ENCODE data around the gene STAG2.
"Not testable (repeated sequence)": the region's sequence is repeated elsewhere in the genome, so short reads cannot be mapped to it uniquely, and the experiment has no call there.

STAG2 gene

GRCh38 chrX:124035657-124036056, 74.2 kb downstream of the STAG2 start:
- no peak overlapping the region for H3K4me3 ChIP-seq (ENCODE audit: low read length in 2 of 2)
- no peak overlapping the region for H3K27ac ChIP-seq (ENCODE audit: low read length)
- no peaks in the 10 kb centered on the region for H3K9me3 ChIP-seq (ENCODE audit: control insufficient read depth in 2 of 2, low read length in 2 of 2)
- H3K27me3 ChIP-seq (ENCODE audit: control insufficient read depth in 1 of 2, insufficient read depth in 2 of 2, low read length in 2 of 2) = no peaks in the 10 kb centered on the region
- no peaks in the 10 kb centered on the region for H3K36me3 ChIP-seq (ENCODE audit: control insufficient read depth in 2 of 2, insufficient read depth in 2 of 2, low read length in 2 of 2)
- H3K4me1 ChIP-seq (ENCODE audit: control insufficient read depth, insufficient read depth, low read length) = no peaks in the 10 kb centered on the region
- no peak overlapping the region for H3K9ac ChIP-seq (ENCODE audit: low read length in 2 of 2)

- Histone ChIP-seq H3K27ac (ENCODE audit: low read length) (no peak overlapping the region), H3K4me3 (ENCODE audit: low read length in 2 of 2) (no peak overlapping the region), H3K4me1 (ENCODE audit: control insufficient read depth, insufficient read depth, low read length) (no peaks in the 10 kb centered on the region), H3K36me3 (ENCODE audit: control insufficient read depth in 2 of 2, insufficient read depth in 2 of 2, low read length in 2 of 2) (no peaks in the 10 kb centered on the region), H3K27me3 (ENCODE audit: control insufficient read depth in 1 of 2, insufficient read depth in 2 of 2, low read length in 2 of 2) (no peaks in the 10 kb centered on the region), H3K9ac (ENCODE audit: low read length in 2 of 2) (no peak overlapping the region), H3K9me3 (ENCODE audit: control insufficient read depth in 2 of 2, low read length in 2 of 2) (no peaks in the 10 kb centered on the region)
These were observed 80.5 kb downstream of the STAG2 start for GRCh38 chrX:124042042-124042441.

- H3K36me3 ChIP-seq (ENCODE audit: control insufficient read depth in 2 of 2, insufficient read depth in 2 of 2, low read length in 2 of 2) = peaks cover 0 to 5% of the 10 kb centered on the region in 2 donors
- no peak overlapping the region for H3K4me3 ChIP-seq (ENCODE audit: low read length in 2 of 2)
- no peak overlapping the region for H3K9ac ChIP-seq (ENCODE audit: low read length in 2 of 2)
- no peaks in the 10 kb centered on the region for H3K4me1 ChIP-seq (ENCODE audit: control insufficient read depth, insufficient read depth, low read length)
- no peaks in the 10 kb centered on the region for H3K9me3 ChIP-seq (ENCODE audit: control insufficient read depth in 2 of 2, low read length in 2 of 2)
- H3K27ac ChIP-seq (ENCODE audit: low read length) = no peak overlapping the region
- no peaks in the 10 kb centered on the region for H3K27me3 ChIP-seq (ENCODE audit: control insufficient read depth in 1 of 2, insufficient read depth in 2 of 2, low read length in 2 of 2)
These were observed 83.6 kb downstream of the STAG2 start for GRCh38 chrX:124045109-124045508.

GRCh38 chrX:124084417-124084816, 122.9 kb downstream of the STAG2 start:
- not testable (repeated sequence) for H3K27ac ChIP-seq (ENCODE audit: low read length); H3K4me1 ChIP-seq (ENCODE audit: control insufficient read depth, insufficient read depth, low read length); H3K9ac ChIP-seq (ENCODE audit: low read length in 2 of 2); H3K9me3 ChIP-seq (ENCODE audit: control insufficient read depth in 2 of 2, low read length in 2 of 2); H3K36me3 ChIP-seq (ENCODE audit: control insufficient read depth in 2 of 2, insufficient read depth in 2 of 2, low read length in 2 of 2); H3K4me3 ChIP-seq (ENCODE audit: low read length in 2 of 2); H3K27me3 ChIP-seq (ENCODE audit: control insufficient read depth in 1 of 2, insufficient read depth in 2 of 2, low read length in 2 of 2)

GRCh38 chrX:124085063-124085462, 123.6 kb downstream of the STAG2 start:
- Histone ChIP-seq H3K27me3 (ENCODE audit: control insufficient read depth in 1 of 2, insufficient read depth in 2 of 2, low read length in 2 of 2) (no peaks in the 10 kb centered on the region), H3K9ac (ENCODE audit: low read length in 2 of 2) (no peak overlapping the region), H3K4me1 (ENCODE audit: control insufficient read depth, insufficient read depth, low read length) (no peaks in the 10 kb centered on the region), H3K36me3 (ENCODE audit: control insufficient read depth in 2 of 2, insufficient read depth in 2 of 2, low read length in 2 of 2) (peaks cover 0 to 4% of the 10 kb centered on the region in 2 donors), H3K4me3 (ENCODE audit: low read length in 2 of 2) (no peak overlapping the region), H3K9me3 (ENCODE audit: control insufficient read depth in 2 of 2, low read length in 2 of 2) (no peaks in the 10 kb centered on the region), H3K27ac (ENCODE audit: low read length) (no peak overlapping the region)

- H3K27me3 ChIP-seq (ENCODE audit: control insufficient read depth in 1 of 2, insufficient read depth in 2 of 2, low read length in 2 of 2) = no peaks in the 10 kb centered on the region
- H3K4me3 ChIP-seq (ENCODE audit: low read length in 2 of 2) = no peak overlapping the region
- no peaks in the 10 kb centered on the region for H3K9me3 ChIP-seq (ENCODE audit: control insufficient read depth in 2 of 2, low read length in 2 of 2)
- no peaks in the 10 kb centered on the region for H3K4me1 ChIP-seq (ENCODE audit: control insufficient read depth, insufficient read depth, low read length)
- no peak overlapping the region for H3K9ac ChIP-seq (ENCODE audit: low read length in 2 of 2)
- H3K27ac ChIP-seq (ENCODE audit: low read length) = no peak overlapping the region
- H3K36me3 ChIP-seq (ENCODE audit: control insufficient read depth in 2 of 2, insufficient read depth in 2 of 2, low read length in 2 of 2) = peaks cover 0 to 4% of the 10 kb centered on the region in 2 donors
These were observed 124.9 kb downstream of the STAG2 start for GRCh38 chrX:124086411-124086810.

- Histone ChIP-seq H3K4me3 (ENCODE audit: low read length in 2 of 2) (no peak overlapping the region), H3K27me3 (ENCODE audit: control insufficient read depth in 1 of 2, insufficient read depth in 2 of 2, low read length in 2 of 2) (no peaks in the 10 kb centered on the region), H3K9me3 (ENCODE audit: control insufficient read depth in 2 of 2, low read length in 2 of 2) (no peaks in the 10 kb centered on the region), H3K9ac (ENCODE audit: low read length in 2 of 2) (no peak overlapping the region), H3K27ac (ENCODE audit: low read length) (no peak overlapping the region), H3K4me1 (ENCODE audit: control insufficient read depth, insufficient read depth, low read length) (no peaks in the 10 kb centered on the region), H3K36me3 (ENCODE audit: control insufficient read depth in 2 of 2, insufficient read depth in 2 of 2, low read length in 2 of 2) (peaks cover 0 to 4% of the 10 kb centered on the region in 2 donors)
These were observed 125.7 kb downstream of the STAG2 start for GRCh38 chrX:124087000-124087746.

- Histone ChIP-seq H3K9me3 (ENCODE audit: control insufficient read depth in 2 of 2, low read length in 2 of 2) (no peaks in the 10 kb centered on the region), H3K27me3 (ENCODE audit: control insufficient read depth in 1 of 2, insufficient read depth in 2 of 2, low read length in 2 of 2) (no peaks in the 10 kb centered on the region), H3K36me3 (ENCODE audit: control insufficient read depth in 2 of 2, insufficient read depth in 2 of 2, low read length in 2 of 2) (peaks cover 7 to 13% of the 10 kb centered on the region in 2 donors), H3K4me3 (ENCODE audit: low read length in 2 of 2) (no peak overlapping the region), H3K9ac (ENCODE audit: low read length in 2 of 2) (no peak overlapping the region), H3K4me1 (ENCODE audit: control insufficient read depth, insufficient read depth, low read length) (no peaks in the 10 kb centered on the region), H3K27ac (ENCODE audit: low read length) (no peak overlapping the region)
These were observed 131.7 kb downstream of the STAG2 start for GRCh38 chrX:124093222-124093621.

GRCh38 chrX:124097116-124097515, 135.6 kb downstream of the STAG2 start:
- H3K9me3 ChIP-seq (ENCODE audit: control insufficient read depth in 2 of 2, low read length in 2 of 2) = no peaks in the 10 kb centered on the region
- no peaks in the 10 kb centered on the region for H3K27me3 ChIP-seq (ENCODE audit: control insufficient read depth in 1 of 2, insufficient read depth in 2 of 2, low read length in 2 of 2)
- H3K4me1 ChIP-seq (ENCODE audit: control insufficient read depth, insufficient read depth, low read length) = no peaks in the 10 kb centered on the region
- no peak overlapping the region for H3K9ac ChIP-seq (ENCODE audit: low read length in 2 of 2)
- H3K27ac ChIP-seq (ENCODE audit: low read length) = no peak overlapping the region
- no peak overlapping the region for H3K4me3 ChIP-seq (ENCODE audit: low read length in 2 of 2)
- H3K36me3 ChIP-seq (ENCODE audit: control insufficient read depth in 2 of 2, insufficient read depth in 2 of 2, low read length in 2 of 2) = peaks cover 3 to 13% of the 10 kb centered on the region in 2 donors

GRCh38 chrX:124098089-124098488, 136.6 kb downstream of the STAG2 start:
- H3K27me3 ChIP-seq (ENCODE audit: control insufficient read depth in 1 of 2, insufficient read depth in 2 of 2, low read length in 2 of 2) = no peaks in the 10 kb centered on the region
- H3K27ac ChIP-seq (ENCODE audit: low read length) = no peak overlapping the region
- no peak overlapping the region for H3K4me3 ChIP-seq (ENCODE audit: low read length in 2 of 2)
- no peaks in the 10 kb centered on the region for H3K9me3 ChIP-seq (ENCODE audit: control insufficient read depth in 2 of 2, low read length in 2 of 2)
- peaks cover 3 to 13% of the 10 kb centered on the region in 2 donors for H3K36me3 ChIP-seq (ENCODE audit: control insufficient read depth in 2 of 2, insufficient read depth in 2 of 2, low read length in 2 of 2)
- H3K4me1 ChIP-seq (ENCODE audit: control insufficient read depth, insufficient read depth, low read length) = no peaks in the 10 kb centered on the region
- H3K9ac ChIP-seq (ENCODE audit: low read length in 2 of 2) = no peak overlapping the region

- H3K9ac ChIP-seq (ENCODE audit: low read length in 2 of 2) = no peak overlapping the region
- H3K27ac ChIP-seq (ENCODE audit: low read length) = no peak overlapping the region
- H3K27me3 ChIP-seq (ENCODE audit: control insufficient read depth in 1 of 2, insufficient read depth in 2 of 2, low read length in 2 of 2) = no peaks in the 10 kb centered on the region
- no peak overlapping the region for H3K4me3 ChIP-seq (ENCODE audit: low read length in 2 of 2)
- no peaks in the 10 kb centered on the region for H3K4me1 ChIP-seq (ENCODE audit: control insufficient read depth, insufficient read depth, low read length)
- H3K36me3 ChIP-seq (ENCODE audit: control insufficient read depth in 2 of 2, insufficient read depth in 2 of 2, low read length in 2 of 2) = no peaks in the 10 kb centered on the region
- H3K9me3 ChIP-seq (ENCODE audit: control insufficient read depth in 2 of 2, low read length in 2 of 2) = no peaks in the 10 kb centered on the region
These were observed 142.5 kb downstream of the STAG2 start for GRCh38 chrX:124103966-124104365.
